Neural progenitor cell (in vitro differentiated cells): Measurements from ENCODE around the gene TK1. TPM values are rescaled to one million over a fixed set of nuclear protein-coding genes. Genes with fewer than 3 reads are reported as not detected.
A peak's percentile ranks its signal among the peaks of the same experiment; 100 is the strongest.

Experiments used
- DNase-seq: peaks from one replicate; pipeline ENCODE4 v3.0.0-alpha.2; 2016; ENCODE audit warnings: low spot score
- H2AFZ ChIP-seq: fragments of 200-600 bp; sonication (generic); replicated peaks from 2 replicates; pipeline ENCODE4 v1.6.1; 2016; ENCODE audit warnings: antibody characterized with exemption
- H3F3A ChIP-seq: fragments of 200-600 bp; sonication (generic); 2 replicates; pipeline ENCODE4 v1.6.1; 2016; ENCODE audit warnings: antibody characterized with exemption, low read depth
- H3K27ac ChIP-seq: fragments of 200-600 bp; sonication (generic); 2 replicates; pipeline ENCODE4 v1.5.1; 2016; ENCODE audit warnings: mild to moderate bottlenecking
- H3K27me3 ChIP-seq: fragments of 200-600 bp; sonication (generic); 2 replicates; pipeline ENCODE4 v1.6.1; 2016; ENCODE audit warnings: mild to moderate bottlenecking, moderate library complexity
- H3K36me3 ChIP-seq: fragments of 200-600 bp; sonication (generic); 2 replicates; pipeline ENCODE4 v1.5.1; 2016
- H3K4me1 ChIP-seq: fragments of 200-600 bp; sonication (generic); 2 replicates; pipeline ENCODE4 v1.6.1; 2016; ENCODE audit warnings: mixed run types
- H3K4me2 ChIP-seq: fragments of 200-600 bp; sonication (generic); 2 replicates; pipeline ENCODE4 v1.6.1; 2016
- H3K4me3 ChIP-seq: fragments of 200-600 bp; sonication (generic); 2 replicates; pipeline ENCODE4 v1.5.1; 2016
- H3K79me2 ChIP-seq: fragments of 200-600 bp; sonication (generic); 2 replicates; pipeline ENCODE4 v1.6.1; 2016; ENCODE audit warnings: low read depth
- H3K9ac ChIP-seq: fragments of 200-600 bp; sonication (generic); 2 replicates; pipeline ENCODE4 v1.6.1; 2016
- H3K9me3 ChIP-seq: fragments of 200-600 bp; sonication (generic); 2 replicates; pipeline ENCODE4 v1.5.1; 2016; ENCODE audit warnings: low read depth
- H4K20me1 ChIP-seq: fragments of 200-600 bp; sonication (generic); 2 replicates; pipeline ENCODE4 v1.6.1; 2016; ENCODE audit warnings: low read depth
- H3K27ac Mint-ChIP-seq: 3 replicates; pipeline ENCODE4 v1.8.0; 2021; ENCODE audit warnings: mixed read lengths
- H3K27me3 Mint-ChIP-seq: 2 replicates; pipeline ENCODE4 v1.8.0; 2022; ENCODE audit warnings: low read depth, mild to moderate bottlenecking, inconsistent platforms, moderate library complexity, mixed read lengths; ENCODE audit not compliant: insufficient read depth
- H3K36me3 Mint-ChIP-seq: 3 replicates; pipeline ENCODE4 v1.8.0; 2021; ENCODE audit warnings: mixed read lengths
- H3K4me1 Mint-ChIP-seq: 3 replicates; pipeline ENCODE4 v1.8.0; 2021; ENCODE audit warnings: mixed read lengths
- H3K4me3 Mint-ChIP-seq: 3 replicates; pipeline ENCODE4 v1.8.0; 2021; ENCODE audit warnings: mild to moderate bottlenecking, moderate library complexity, mixed read lengths
- H3K9me3 Mint-ChIP-seq: 3 replicates; pipeline ENCODE4 v1.8.0; 2020; ENCODE audit warnings: mixed read lengths
- EZH2 ChIP-seq: fragments of 200-600 bp; sonication (generic); IDR thresholded peaks from 2 replicates; pipeline ENCODE4 v1.6.1; 2017; ENCODE audit warnings: antibody characterized with exemption, mild to moderate bottlenecking, moderate library complexity
- EZH2phosphoT487 ChIP-seq: fragments of 200-600 bp; sonication (generic); IDR thresholded peaks from 2 replicates; pipeline ENCODE4 v1.6.1; 2017; ENCODE audit warnings: antibody characterized with exemption
- total RNA-seq: library from RNA; depleted of rRNA; stranded (reverse); fragments of >200 nt; gene quantifications from 2 replicates; pipeline ENCODE4 v1.2.3, GENCODE V29; 2015; ENCODE audit warnings: low replicate concordance
- TF ChIP-seq, protein P1 (sequence below): fragments of 200-600 bp; sonication (generic); IDR thresholded peaks from 2 replicates; pipeline ENCODE4 v1.5.1; 2017; ENCODE audit warnings: antibody characterized with exemption, mild to moderate bottlenecking

TK1 gene
- total RNA-seq, 1 donor from 2014 or later = 27.3 TPM

DNA sequence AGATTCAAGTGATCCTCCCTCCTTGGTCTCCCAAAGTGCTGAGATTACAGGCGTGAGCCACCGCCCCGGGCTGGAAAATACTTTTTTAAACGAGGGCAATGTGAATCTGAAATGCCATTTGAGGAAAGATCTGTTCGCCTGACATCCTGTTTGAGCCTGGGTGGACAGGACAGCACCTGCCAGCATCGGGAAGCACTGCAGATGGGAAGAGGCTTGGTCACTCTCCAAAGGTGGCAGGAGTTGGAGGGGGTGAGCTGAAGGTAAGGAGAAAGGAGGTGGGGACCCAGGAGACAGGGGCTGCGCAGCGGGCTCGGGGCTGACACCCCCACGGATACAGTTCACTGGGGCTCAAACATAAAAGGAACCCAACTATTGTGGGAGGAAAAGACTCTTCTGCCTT, 23.3 kb upstream of the TK1 start:
- peaks cover 3% of the 10 kb centered on the region for H3K27me3 Mint-ChIP-seq
- H3K4me1 ChIP-seq = peaks cover 5% of the 10 kb centered on the region
- TF ChIP-seq EZH2 (no peak), EZH2phosphoT487 (no peak)
- TF ChIP-seq, protein P1, sequence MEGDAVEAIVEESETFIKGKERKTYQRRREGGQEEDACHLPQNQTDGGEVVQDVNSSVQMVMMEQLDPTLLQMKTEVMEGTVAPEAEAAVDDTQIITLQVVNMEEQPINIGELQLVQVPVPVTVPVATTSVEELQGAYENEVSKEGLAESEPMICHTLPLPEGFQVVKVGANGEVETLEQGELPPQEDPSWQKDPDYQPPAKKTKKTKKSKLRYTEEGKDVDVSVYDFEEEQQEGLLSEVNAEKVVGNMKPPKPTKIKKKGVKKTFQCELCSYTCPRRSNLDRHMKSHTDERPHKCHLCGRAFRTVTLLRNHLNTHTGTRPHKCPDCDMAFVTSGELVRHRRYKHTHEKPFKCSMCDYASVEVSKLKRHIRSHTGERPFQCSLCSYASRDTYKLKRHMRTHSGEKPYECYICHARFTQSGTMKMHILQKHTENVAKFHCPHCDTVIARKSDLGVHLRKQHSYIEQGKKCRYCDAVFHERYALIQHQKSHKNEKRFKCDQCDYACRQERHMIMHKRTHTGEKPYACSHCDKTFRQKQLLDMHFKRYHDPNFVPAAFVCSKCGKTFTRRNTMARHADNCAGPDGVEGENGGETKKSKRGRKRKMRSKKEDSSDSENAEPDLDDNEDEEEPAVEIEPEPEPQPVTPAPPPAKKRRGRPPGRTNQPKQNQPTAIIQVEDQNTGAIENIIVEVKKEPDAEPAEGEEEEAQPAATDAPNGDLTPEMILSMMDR = no peak
- H3K4me2 ChIP-seq = no peak overlapping the region
- peaks cover 11% of the 10 kb centered on the region for H3K79me2 ChIP-seq
- H3F3A ChIP-seq = no peaks in the 10 kb centered on the region
- H2AFZ ChIP-seq = no peak overlapping the region
- no peak overlapping the region for H3K4me3 ChIP-seq
- no peaks in the 10 kb centered on the region for H3K4me1 Mint-ChIP-seq
- no peaks in the 10 kb centered on the region for H3K9me3 Mint-ChIP-seq
- no peaks in the 10 kb centered on the region for H3K9me3 ChIP-seq
- H3K9ac ChIP-seq = no peak overlapping the region
- no peaks in the 10 kb centered on the region for H3K36me3 ChIP-seq
- no peak overlapping the region for H3K4me3 Mint-ChIP-seq
- H3K27ac Mint-ChIP-seq = peak overlapping the region; percentile 62
- no peaks in the 10 kb centered on the region for H3K27me3 ChIP-seq
- peaks cover 2% of the 10 kb centered on the region for H3K36me3 Mint-ChIP-seq
- no peak overlapping the region for H3K27ac ChIP-seq
- H4K20me1 ChIP-seq = no peaks in the 10 kb centered on the region
- DNase-seq = no peak

- H3K27me3 Mint-ChIP-seq = peaks cover 5% of the 10 kb centered on the region
- Histone ChIP-seq H3K4me3 (no peak overlapping the region), H3K36me3 (no peaks in the 10 kb centered on the region), H3K27ac (no peak overlapping the region), H3F3A (no peaks in the 10 kb centered on the region), H3K9ac (no peak overlapping the region), H3K27me3 (no peaks in the 10 kb centered on the region), H2AFZ (no peak overlapping the region), H3K4me2 (no peak overlapping the region), H4K20me1 (no peaks in the 10 kb centered on the region), H3K79me2 (no peaks in the 10 kb centered on the region), H3K4me1 (no peaks in the 10 kb centered on the region), H3K9me3 (no peaks in the 10 kb centered on the region)
- DNase-seq = no peak
- H3K27ac Mint-ChIP-seq = no peak overlapping the region
- H3K4me1 Mint-ChIP-seq = no peaks in the 10 kb centered on the region
- H3K9me3 Mint-ChIP-seq = no peaks in the 10 kb centered on the region
- TF ChIP-seq EZH2 (no peak), EZH2phosphoT487 (no peak)
- TF ChIP-seq, protein P1 = no peak
- no peak overlapping the region for H3K4me3 Mint-ChIP-seq
- peaks cover 4% of the 10 kb centered on the region for H3K36me3 Mint-ChIP-seq
Measured at GRCh38 chr17:78208486-78208885, 21.6 kb upstream of the TK1 start.

DNA sequence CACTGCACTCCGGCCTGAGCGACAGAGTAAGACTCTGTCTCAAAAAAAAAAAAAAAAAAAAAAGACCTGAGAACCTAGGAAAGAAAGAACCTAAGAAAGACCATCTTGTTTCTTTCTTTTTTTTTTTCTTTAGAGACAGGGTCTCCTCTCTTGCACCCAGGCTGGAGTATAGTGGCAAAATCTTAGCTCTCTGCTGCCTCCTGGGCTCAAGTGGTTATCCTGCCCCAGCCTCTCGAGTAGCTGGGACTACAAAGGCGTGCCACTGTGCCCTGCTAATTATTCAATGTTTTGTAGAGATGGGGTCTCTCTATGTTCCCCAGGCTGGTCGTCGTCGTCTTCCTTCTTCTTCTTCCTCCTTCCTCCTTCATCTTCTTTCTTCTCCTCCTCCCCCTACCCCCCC, 19.4 kb upstream of the TK1 start:
- Histone ChIP-seq H2AFZ (no peak overlapping the region), H3F3A (no peaks in the 10 kb centered on the region), H3K4me3 (no peak overlapping the region), H4K20me1 (no peaks in the 10 kb centered on the region), H3K4me1 (no peaks in the 10 kb centered on the region), H3K9ac (no peak overlapping the region), H3K36me3 (no peaks in the 10 kb centered on the region), H3K4me2 (no peak overlapping the region), H3K9me3 (no peaks in the 10 kb centered on the region), H3K27ac (no peak overlapping the region), H3K27me3 (no peaks in the 10 kb centered on the region), H3K79me2 (no peaks in the 10 kb centered on the region)
- Mint-ChIP-seq H3K4me1 (no peaks in the 10 kb centered on the region), H3K9me3 (no peaks in the 10 kb centered on the region), H3K36me3 (peaks cover 4% of the 10 kb centered on the region), H3K27ac (no peak overlapping the region), H3K27me3 (peaks cover 2% of the 10 kb centered on the region), H3K4me3 (no peak overlapping the region)
- TF ChIP-seq, protein P1 = no peak
- DNase-seq = no peak
